Suppressor macrophage treated with lipopolysaccharide for 1 hour (primary cell): ENCODE results near the gene POLRMT.

Experiments used
- DNase-seq, 3 donors: peaks; one replicate each; pipeline ENCODE4 v3.0.0-alpha.2; 2020 to 2022

POLRMT gene

GRCh38 chr19:576768-577438 lies 56.4 kb downstream of the POLRMT start:
- no peak for DNase-seq

- no peak for DNase-seq
Observed at GRCh38 chr19:575527-576506, 57.5 kb downstream of the POLRMT start.

DNA sequence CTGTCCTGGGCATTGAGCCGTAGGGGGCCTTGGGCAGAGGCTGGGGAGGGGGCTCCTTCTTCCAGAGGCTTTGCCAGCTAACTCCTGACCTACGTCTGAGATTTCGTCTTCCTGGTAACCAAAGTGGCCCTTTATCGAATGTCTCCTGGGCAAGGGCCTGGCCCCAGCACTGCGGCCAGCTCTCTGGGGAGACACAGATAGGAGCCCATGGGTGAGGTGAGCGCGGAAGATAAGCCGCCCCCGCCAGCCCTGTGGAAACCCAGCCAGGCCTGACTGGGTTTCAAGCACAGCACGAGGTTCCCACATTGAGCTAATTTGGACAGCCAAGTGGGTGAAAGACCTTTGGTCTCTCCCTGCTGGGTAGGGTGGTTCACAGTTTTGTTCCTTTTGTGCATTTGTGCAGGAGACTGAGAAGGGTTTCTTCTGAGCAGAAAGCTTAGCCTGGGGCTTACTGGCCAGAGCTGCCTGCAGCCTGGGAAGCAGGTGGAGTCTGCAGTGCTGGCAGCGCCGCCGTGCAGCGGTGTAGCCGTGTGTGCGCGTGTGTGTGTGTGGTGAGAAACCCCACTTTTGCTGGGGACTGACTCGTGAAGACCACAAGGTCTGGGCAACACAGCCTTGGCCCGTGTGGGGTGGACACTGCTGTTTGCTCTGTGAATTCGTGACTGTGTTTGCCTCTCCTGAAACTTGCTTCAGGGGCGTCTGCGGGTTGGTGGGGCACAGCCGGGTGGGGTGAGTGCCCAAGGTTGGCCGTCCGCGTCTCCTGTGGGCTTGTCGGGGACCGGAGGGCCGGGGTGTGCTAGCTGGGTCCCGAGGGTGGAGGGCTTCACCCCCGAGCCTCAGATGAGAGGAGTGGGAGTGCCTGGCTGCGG lies 58.4 kb downstream of the POLRMT start:
- no peak for DNase-seq

GRCh38 chr19:573519-573825 lies 59.9 kb downstream of the POLRMT start:
- no peak for DNase-seq

GRCh38 chr19:572743-573518 lies 60.4 kb downstream of the POLRMT start:
- DNase-seq = peak; percentile 51 to 63 (median 51)

DNA sequence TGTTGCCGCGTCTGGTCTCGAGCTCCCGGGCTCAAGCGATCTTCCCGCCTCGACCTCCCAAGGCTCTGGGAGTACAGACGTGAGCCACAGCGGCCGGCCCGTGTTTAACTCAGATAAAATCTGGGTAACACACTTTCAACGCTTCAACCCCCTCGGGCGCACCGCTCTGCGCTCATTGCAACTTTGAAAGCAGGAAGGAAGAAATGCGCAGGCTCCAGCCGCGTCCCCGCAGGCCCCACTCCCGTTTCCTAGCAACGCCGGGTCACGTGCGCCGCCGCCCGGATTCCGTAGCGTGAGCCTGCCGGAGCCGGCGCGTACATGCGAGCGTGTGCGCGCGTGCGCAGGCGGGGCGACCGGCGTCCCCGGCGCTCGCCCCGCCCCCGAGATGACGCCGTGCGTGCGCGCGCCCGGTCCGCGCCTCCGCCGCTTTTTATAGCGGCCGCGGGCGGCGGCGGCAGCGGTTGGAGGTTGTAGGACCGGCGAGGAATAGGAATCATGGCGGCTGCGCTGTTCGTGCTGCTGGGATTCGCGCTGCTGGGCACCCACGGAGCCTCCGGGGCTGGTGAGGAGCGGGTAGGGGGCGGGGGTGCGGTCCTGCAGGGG lies 61.1 kb downstream of the POLRMT start, which contains the start of gene BSG:
Gene BSG, plus strand, starts transcription at position 457 of the 603 bp plus-strand sequence. Its CDS starts 39 bp downstream, at position 496.
- peak; percentile 99 to 100 (median 100) for DNase-seq

DNA sequence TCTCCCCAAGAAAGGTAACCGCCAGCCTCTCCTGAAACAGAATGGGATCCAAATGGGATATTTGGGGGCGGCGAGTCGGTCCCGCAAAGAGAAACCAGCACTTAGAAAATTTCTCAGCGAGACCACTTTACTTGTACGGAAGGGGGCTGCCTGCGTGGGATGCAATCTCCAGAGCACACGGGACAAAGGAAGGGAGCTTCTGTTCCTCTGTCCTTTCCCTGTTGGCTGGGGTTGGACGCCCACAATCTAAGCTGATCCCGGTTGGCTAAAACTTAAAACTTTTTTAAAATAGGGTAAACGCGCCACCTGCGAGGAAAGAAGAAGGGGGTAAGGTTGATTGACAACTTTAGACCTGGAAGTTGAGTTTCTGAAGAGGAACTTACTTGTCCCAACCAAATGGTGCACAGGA lies 61.8 kb downstream of the POLRMT start:
- DNase-seq = peak in 2 of 3 donors; percentile 27 to 28

- peak; percentile 71 to 77 (median 77) for DNase-seq
Observed at GRCh38 chr19:570937-571565, 62.3 kb downstream of the POLRMT start.

DNA sequence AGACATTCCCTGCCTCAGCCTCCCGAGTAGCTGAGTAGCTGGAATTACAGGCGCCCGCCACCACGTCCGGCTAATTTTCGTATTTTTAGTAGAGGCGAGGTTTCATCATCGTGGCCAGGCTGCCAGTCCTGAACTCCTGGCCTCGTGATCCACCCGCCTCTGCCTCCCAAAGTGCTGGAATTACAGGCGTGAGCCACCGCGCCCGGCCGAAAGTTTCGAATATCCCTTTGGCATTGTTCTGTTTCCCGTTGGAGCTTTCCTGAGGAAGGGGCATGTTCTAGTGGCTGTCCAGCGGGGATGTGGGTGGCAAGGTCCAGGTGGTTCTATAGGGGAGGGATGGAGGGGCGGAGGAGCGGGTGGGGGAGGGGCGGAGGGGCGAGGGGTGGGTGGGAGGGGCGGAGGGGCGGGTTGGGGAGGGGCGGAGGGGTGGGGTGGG lies 63.1 kb downstream of the POLRMT start:
- DNase-seq = peak in 2 of 3 donors; percentile 20 to 27

DNA sequence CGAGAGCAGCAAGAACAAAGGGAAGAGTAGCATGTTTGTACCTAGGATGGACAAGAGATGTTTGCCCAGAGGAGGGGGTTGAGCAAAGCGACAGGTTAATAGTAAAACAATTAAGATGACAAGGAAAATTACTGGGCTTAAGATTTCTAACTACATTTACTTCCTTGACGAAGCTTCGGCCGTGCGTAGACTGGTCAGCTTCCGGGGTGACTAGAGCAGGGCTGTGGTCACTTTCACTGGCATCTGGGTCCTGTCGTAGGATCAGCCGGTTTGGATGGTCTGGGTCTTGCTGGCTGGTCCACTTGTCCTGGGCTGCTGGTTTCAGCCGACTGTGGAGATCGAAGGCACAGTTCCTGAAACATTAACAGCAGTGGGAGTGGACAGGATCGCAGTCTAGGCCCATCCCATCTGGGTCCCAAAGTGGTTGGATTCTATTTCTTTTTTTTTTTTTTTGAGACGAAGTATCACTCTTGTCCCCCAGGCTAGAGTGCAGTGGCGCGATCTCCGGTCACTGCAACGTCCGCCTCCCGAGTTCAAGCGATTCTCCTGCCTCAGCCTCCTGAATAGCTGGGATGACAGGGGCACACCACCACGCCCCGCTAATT lies 65.9 kb downstream of the POLRMT start:
- DNase-seq = peak in 2 of 3 donors; percentile 33 to 44
